Activated effector memory CD4-positive, alpha-beta T cell treated with anti-CD3 and anti-CD28 coated beads, Interleukin-2, amount 50 U/mL, for 16 hours (primary cell): ENCODE measurements around the gene SYNGAP1.
A peak's percentile ranks its signal among the peaks of the same experiment; 100 is the strongest.

Experiments used
- DNase-seq: peaks from one replicate; pipeline ENCODE4 v3.0.0-alpha.2; 2020

The SYNGAP1 gene

GRCh38 chr6:33424855-33425667 is 5.2 kb downstream of the SYNGAP1 start:
- no peak for DNase-seq

GRCh38 chr6:33425668-33426577 is 6.1 kb downstream of the SYNGAP1 start:
- DNase-seq = peak; percentile 92

GRCh38 chr6:33426590-33427511 is 7.0 kb downstream of the SYNGAP1 start:
- peak; percentile 74 for DNase-seq

GRCh38 chr6:33427585-33428223 is 7.8 kb downstream of the SYNGAP1 start:
- DNase-seq = peak; percentile 87

DNA sequence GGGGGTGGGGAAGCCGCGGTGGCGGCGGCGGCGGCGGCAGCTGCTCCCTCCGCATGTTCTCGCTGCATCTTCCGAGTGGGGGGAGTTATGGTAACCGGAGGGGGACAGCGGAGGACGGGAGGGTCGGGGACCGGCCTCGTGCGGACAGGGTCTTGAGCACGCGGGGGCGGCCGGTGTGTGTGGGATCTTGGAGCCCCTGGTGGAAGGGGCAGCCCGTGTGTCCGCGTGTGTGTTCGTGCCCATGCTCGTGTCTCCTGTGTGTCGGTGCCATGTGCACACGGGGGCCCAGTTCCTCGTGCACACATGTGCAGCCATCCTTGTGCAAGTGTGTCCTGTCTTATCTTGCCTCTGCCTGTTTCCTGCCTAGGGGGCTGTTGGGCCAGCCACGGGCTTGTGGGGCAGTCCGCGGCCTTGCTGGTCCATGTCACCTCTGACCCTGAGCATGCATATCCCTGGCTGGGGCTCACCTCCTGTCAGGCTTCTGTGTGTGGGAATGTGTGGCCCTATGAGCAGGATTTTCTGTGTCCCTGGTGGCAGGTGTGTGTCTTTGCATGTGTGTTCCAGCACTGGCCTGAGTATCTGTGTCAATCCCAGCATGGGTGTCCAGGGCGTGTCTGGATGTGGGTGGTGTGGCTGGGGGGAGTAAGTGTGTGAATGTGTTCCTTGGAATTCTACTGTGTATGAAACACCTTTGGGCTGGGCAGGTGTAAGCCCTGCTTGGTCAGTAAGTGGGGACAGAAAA is 8.5 kb downstream of the SYNGAP1 start:
- DNase-seq = peak; percentile 73

- DNase-seq = no peak
Observed at GRCh38 chr6:33428966-33429749, 9.3 kb downstream of the SYNGAP1 start.

DNA sequence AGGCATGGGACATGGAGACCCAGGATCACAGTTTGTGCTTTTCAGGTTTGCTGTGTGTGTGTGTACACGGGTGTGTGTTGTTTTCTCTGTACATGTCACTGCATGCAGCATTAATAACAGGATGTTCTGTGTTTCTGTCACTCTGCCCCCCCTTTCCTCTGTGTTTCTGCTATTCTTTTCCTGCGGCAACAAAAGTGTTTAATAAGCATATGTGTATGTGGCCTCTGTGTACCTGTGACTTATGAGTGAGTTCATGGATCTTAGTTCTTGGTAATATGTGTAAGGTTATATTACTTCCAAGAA is 9.8 kb downstream of the SYNGAP1 start:
- no peak for DNase-seq

GRCh38 chr6:33430334-33430733 is 10.5 kb downstream of the SYNGAP1 start:
- no peak for DNase-seq

DNA sequence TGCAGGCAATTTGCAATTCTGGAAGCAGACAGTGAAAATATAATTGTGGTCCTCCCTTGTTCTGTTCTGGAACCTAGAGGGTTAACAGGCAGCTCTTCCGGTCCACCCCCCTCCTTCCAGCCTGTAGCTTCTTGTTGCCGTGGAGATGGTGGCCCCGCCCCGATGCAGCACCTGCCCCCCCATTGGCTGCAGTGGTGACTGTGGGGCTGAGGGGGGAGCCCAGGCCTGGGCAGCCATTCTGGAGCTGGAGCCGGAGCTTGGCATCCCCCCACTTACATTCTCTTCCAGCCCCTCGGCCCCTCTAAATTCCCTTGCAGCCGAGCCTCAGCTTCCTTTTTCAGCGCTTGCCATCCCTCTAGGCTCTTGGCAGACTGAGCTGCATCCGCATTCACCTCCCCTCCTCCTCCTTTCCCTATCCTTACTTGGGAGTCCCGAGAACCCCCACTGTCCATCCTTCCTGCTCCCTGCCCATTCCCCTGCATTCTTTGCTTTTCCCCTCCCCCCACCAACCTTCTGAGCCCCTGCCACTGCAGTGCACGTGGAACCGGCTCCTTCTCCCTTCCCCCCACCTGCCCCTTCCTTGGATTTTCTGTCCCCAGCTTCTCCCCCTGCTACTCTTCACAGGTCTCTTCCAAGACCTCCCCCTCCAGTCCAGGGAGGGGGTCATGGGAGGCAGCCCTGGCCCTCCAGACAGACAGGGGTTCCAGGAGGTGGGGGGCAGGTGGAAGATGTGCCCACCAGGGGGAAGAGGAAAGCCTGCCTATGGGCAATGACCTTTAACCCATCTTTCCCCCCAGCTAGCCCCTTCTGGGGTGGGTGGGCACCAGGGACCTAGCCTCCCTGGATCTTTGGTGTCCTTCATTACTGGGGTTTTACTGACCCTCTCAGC is 11.4 kb downstream of the SYNGAP1 start:
- DNase-seq = peak; percentile 93

DNA sequence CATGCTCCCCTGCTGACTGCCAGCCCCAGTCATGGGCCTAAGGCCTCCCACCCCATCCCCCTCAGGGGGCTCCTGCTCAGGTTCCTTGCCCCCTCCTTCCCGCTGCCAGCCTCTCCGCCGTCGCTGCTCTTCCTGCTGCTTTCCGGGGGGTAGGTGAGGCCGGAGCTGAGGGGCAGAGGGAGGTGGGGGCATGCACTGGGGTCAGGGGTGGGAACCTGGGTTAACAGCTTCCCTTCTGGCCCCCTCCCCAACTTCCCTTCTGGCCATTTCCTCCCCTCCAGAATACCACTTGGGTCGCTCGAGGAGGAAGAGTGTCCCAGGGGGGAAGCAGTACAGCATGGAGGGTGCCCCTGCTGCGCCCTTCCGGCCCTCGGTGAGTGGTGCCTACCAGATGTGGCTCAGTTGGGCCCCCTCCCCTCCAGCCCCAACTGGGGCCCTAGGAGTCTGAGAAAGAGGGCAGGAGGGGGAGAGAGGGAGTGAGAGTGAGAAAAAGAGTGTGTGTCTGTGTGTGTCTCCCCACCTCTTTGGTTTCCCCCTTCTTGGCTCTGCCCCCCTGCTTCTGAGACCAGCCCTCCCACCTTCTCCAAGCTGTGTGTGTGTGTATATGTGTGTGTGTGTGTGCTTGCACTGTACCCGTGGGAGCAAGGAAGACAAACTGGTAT is 12.1 kb downstream of the SYNGAP1 start:
- DNase-seq = no peak

DNA sequence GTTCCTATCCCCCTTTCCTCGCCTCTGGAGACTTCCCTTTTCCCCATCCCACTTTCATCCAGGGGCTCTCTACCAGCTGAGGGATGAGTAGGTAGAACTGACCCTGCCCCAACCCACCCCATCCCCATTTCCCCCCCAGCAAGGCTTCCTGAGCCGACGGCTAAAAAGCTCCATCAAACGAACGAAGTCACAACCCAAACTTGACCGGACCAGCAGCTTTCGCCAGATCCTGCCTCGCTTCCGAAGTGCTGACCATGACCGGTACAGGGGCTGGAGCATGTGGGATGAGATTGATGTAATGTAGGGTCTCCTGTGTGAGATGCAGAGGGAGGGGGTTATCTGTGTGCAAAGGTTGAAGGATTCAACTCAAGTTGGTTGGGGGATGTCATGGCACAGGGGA is 12.7 kb downstream of the SYNGAP1 start:
- no peak for DNase-seq

GRCh38 chr6:33433001-33433543 is 13.2 kb downstream of the SYNGAP1 start:
- DNase-seq = no peak

- no peak for DNase-seq
Observed at GRCh38 chr6:33433544-33434191, 13.8 kb downstream of the SYNGAP1 start.

DNA sequence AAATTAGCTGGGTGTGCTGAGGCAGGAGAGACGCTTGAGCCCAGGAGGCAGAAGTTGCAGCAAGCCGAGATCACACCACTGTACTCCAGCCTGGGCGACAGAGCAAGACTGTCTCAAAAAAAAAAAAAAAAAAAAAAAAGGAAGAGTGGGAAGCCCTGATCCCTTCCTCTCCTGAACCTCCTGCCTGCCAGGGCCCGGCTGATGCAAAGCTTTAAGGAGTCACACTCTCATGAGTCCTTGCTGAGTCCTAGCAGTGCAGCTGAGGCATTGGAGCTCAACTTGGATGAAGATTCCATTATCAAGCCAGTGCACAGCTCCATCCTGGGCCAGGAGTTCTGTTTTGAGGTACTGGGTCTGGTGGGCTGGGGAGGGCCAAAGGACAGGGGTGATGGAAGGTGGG is 15.1 kb downstream of the SYNGAP1 start:
- DNase-seq = no peak

- DNase-seq = no peak
Observed at GRCh38 chr6:33437666-33438065, 17.8 kb downstream of the SYNGAP1 start.

- DNase-seq = no peak
Observed at GRCh38 chr6:33438978-33439594, 19.2 kb downstream of the SYNGAP1 start.

GRCh38 chr6:33439956-33440648 is 20.2 kb downstream of the SYNGAP1 start:
- no peak for DNase-seq
